Kidney (tissue), 14 donors: Measurements from ENCODE around the gene PPHLN1. TPM values are rescaled to one million over a fixed set of nuclear protein-coding genes. Genes with fewer than 3 reads are reported as not detected.

Source experiments
- DNase-seq, 5 donors: peaks; one replicate each; pipeline ENCODE4 v3.0.0-alpha.2; 2013 to 2020
- FAIRE-seq: peaks from 2 replicates; lab custom pipeline; 2012; peaks lifted over from hg19 to GRCh38; lab: Jason Lieb, UNC
- H3K27ac ChIP-seq, 2 donors: one replicate each; pipeline ENCODE4 v1.7.0; 2013; ENCODE audit warnings: low read depth in 2 of 2, low read length in 2 of 2, inconsistent platforms in 1 of 2
- H3K27me3 ChIP-seq: one replicate; pipeline ENCODE4 v1.7.1; 2013; ENCODE audit warnings: low read length, inconsistent platforms; ENCODE audit not compliant: control insufficient read depth, insufficient read depth
- H3K36me3 ChIP-seq, 3 donors: one replicate each; pipeline versions ENCODE4 v1.7.0 to v1.7.1; 2013; ENCODE audit warnings: low read length in 3 of 3, control low read depth in 1 of 3, inconsistent platforms in 1 of 3; ENCODE audit not compliant: insufficient read depth in 3 of 3, control insufficient read depth in 2 of 3
- H3K4me1 ChIP-seq, 3 donors: one replicate each; pipeline versions ENCODE4 v1.7.0 to v1.7.1; 2013; ENCODE audit warnings: low read length in 3 of 3, inconsistent platforms in 1 of 3, low read depth in 1 of 3; ENCODE audit not compliant: control insufficient read depth in 2 of 3, insufficient read depth in 2 of 3
- H3K4me3 ChIP-seq, 3 donors: one replicate each; pipeline versions ENCODE4 v1.7.0 to v1.8.1; 2013; ENCODE audit warnings: low read length in 3 of 3, control low read depth in 1 of 3, inconsistent platforms in 1 of 3
- H3K9ac ChIP-seq, 3 donors: one replicate each; pipeline versions ENCODE4 v1.7.0 to v1.7.1; 2013; ENCODE audit warnings: low read length in 3 of 3, control low read depth in 1 of 3, inconsistent platforms in 1 of 3
- H3K9me3 ChIP-seq, 3 donors: one replicate each; pipeline versions ENCODE4 v1.7.0 to v1.7.1; 2013; ENCODE audit warnings: low read length in 3 of 3, control low read depth in 1 of 3, inconsistent platforms in 1 of 3; ENCODE audit not compliant: control insufficient read depth in 2 of 3, insufficient read depth in 1 of 3
- intact Hi-C: fragments of 100-400 bp; cut with DNase I; formaldehyde crosslinking; loops from one replicate; pipeline ENCODE4 v1.11.1; 2022
- polyA plus RNA-seq: library from polyadenylated mRNA; stranded (reverse); fragments of 350-450 nt; fragmentation: Illumina TruSeq; extraction: RNeasy Lipid Tissue Mini Kit (QIAGEN cat#74804); gene quantifications from one replicate; pipeline ENCODE4 v1.2.3, GENCODE V29; 2014; ENCODE audit warnings: low read depth, low replicate concordance; ENCODE audit not compliant: insufficient read depth
- total RNA-seq: library from RNA; stranded (reverse); fragmentation: NEBNext Ultra II Directional; extraction: Animal tissue kit (Norgen Biotek cat#: 25700); gene quantifications from one replicate; pipeline ENCODE4 v1.2.1, GENCODE V29; 2021
- TF ChIP-seq, protein P1 (sequence below): IDR thresholded peaks from 3 replicates; pipeline ENCODE4 v1.5.1; 2012; ENCODE audit warnings: mild to moderate bottlenecking, moderate library complexity, borderline replicate concordance; ENCODE audit not compliant: insufficient read depth; ENCODE audit errors: extremely low read depth
- donor health status: control.
- donor health status: control.
- donor health status: control.
- donor health status: control.
- donor health status: control.
- donor health status: DM: yes; HTN: yes; CAD: no.
- donor health status: Normal renal cell carcinoma (clear cell type).

The PPHLN1 gene
- total and polyA plus RNA-seq, 2 donors from 2014 or later = 32.0 to 51.9 TPM

GRCh38 chr12:42426746-42427145 is 100.8 kb downstream of the PPHLN1 start:
- Histone ChIP-seq H3K4me1 (peaks cover 0 to 2% (median 0%) of the 10 kb centered on the region in 3 donors), H3K27ac (no peak overlapping the region), H3K9me3 (no peaks in the 10 kb centered on the region), H3K27me3 (no peaks in the 10 kb centered on the region), H3K4me3 (no peak overlapping the region), H3K9ac (no peak overlapping the region), H3K36me3 (no peaks in the 10 kb centered on the region)
- peak in 1 of 5 donors; percentile 25 for DNase-seq
- TF ChIP-seq, protein P1, sequence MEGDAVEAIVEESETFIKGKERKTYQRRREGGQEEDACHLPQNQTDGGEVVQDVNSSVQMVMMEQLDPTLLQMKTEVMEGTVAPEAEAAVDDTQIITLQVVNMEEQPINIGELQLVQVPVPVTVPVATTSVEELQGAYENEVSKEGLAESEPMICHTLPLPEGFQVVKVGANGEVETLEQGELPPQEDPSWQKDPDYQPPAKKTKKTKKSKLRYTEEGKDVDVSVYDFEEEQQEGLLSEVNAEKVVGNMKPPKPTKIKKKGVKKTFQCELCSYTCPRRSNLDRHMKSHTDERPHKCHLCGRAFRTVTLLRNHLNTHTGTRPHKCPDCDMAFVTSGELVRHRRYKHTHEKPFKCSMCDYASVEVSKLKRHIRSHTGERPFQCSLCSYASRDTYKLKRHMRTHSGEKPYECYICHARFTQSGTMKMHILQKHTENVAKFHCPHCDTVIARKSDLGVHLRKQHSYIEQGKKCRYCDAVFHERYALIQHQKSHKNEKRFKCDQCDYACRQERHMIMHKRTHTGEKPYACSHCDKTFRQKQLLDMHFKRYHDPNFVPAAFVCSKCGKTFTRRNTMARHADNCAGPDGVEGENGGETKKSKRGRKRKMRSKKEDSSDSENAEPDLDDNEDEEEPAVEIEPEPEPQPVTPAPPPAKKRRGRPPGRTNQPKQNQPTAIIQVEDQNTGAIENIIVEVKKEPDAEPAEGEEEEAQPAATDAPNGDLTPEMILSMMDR = no peak
- no peak for FAIRE-seq
- intact Hi-C loops = no loop called here

DNA sequence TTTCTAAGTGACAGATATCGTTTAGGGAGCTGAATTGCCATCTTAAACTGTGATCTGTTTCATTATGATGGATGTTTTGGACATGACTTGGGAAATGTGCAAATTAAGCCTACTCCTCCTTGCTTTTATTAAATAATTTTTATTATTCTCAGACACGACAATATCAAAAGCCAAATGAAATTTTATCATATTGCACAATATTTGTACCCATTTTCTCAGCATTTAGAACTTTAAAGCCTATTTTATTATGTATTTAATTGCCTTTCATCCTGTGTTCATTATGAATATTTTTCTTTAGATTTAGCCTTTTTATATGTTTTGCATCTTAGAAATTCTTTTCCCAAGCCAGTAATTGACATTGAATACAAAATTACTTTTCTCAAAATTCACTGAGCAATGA is 102.9 kb downstream of the PPHLN1 start:
- no peak for DNase-seq
- Histone ChIP-seq H3K4me3 (no peak overlapping the region), H3K4me1 (no peaks in the 10 kb centered on the region), H3K9ac (no peak overlapping the region), H3K27ac (no peak overlapping the region), H3K9me3 (no peaks in the 10 kb centered on the region), H3K36me3 (peaks cover 0 to 2% (median 0%) of the 10 kb centered on the region in 3 donors), H3K27me3 (no peaks in the 10 kb centered on the region)
- FAIRE-seq = no peak
- TF ChIP-seq, protein P1 = no peak
- intact Hi-C loops = no loop called here

GRCh38 chr12:42432517-42433140 is 106.7 kb downstream of the PPHLN1 start:
- Histone ChIP-seq H3K27me3 (no peaks in the 10 kb centered on the region), H3K36me3 (peaks cover 0 to 2% (median 0%) of the 10 kb centered on the region in 3 donors), H3K4me3 (no peak overlapping the region), H3K4me1 (no peaks in the 10 kb centered on the region), H3K27ac (no peak overlapping the region), H3K9ac (no peak overlapping the region), H3K9me3 (no peaks in the 10 kb centered on the region)
- TF ChIP-seq, protein P1 = no peak
- DNase-seq (no peak), FAIRE-seq (no peak)
- intact Hi-C loops = no loop called here
